Measurements from ENCODE around the gene TAPBPL.

The TAPBPL gene

GRCh38 chr12:6500466-6500865 lies 48.6 kb downstream of the TAPBPL start:
- FAIRE-seq: no peak
- TF ChIP-seq CTCF (IDR thresholded peaks at IDR 0.05; ENCODE audit: insufficient read depth, missing control alignments): no peak
- no peak for DNase-seq (ENCODE audit: insufficient read length, low spot score)

GRCh38 chr12:6507102-6507998 lies 55.5 kb downstream of the TAPBPL start:
- DNase-seq (ENCODE audit: insufficient read length, low spot score) (no peak), FAIRE-seq (no peak)
- no peak for TF ChIP-seq CTCF (IDR thresholded peaks at IDR 0.05; ENCODE audit: insufficient read depth, missing control alignments)

- no peak for FAIRE-seq
- no peak for TF ChIP-seq CTCF (IDR thresholded peaks at IDR 0.05; ENCODE audit: insufficient read depth, missing control alignments)
Measured at GRCh38 chr12:6508087-6508486, 56.2 kb downstream of the TAPBPL start.

More at GRCh38 chr12:6508087-6508486, 56.2 kb downstream of the TAPBPL start:
- DNase-seq (ENCODE audit: insufficient read length, low spot score): no peak
